ENCODE measurements around the gene ACO2.
"Not testable (repeated sequence)": the region's sequence is repeated elsewhere in the genome, so short reads cannot be mapped to it uniquely, and the experiment has no call there.

The ACO2 gene

GRCh38 chr22:41557401-41558240 is 88.7 kb downstream of the ACO2 start:
- ATAC-seq (replicated peaks) (no peak), DNase-seq (no peak)
- no peak overlapping the region for H3K4me3 Mint-ChIP-seq
- H3K4me1 Mint-ChIP-seq (ENCODE audit: low read depth in 2 of 2): no peaks in the 10 kb centered on the region
- no peaks in the 10 kb centered on the region for H3K36me3 Mint-ChIP-seq (ENCODE audit: insufficient read depth)
- no peaks in the 10 kb centered on the region for H3K9me3 Mint-ChIP-seq
- H3K27me3 Mint-ChIP-seq: peaks cover 23 to 87% of the 10 kb centered on the region in 2 donors
- no peak overlapping the region for H3K27ac Mint-ChIP-seq

DNA sequence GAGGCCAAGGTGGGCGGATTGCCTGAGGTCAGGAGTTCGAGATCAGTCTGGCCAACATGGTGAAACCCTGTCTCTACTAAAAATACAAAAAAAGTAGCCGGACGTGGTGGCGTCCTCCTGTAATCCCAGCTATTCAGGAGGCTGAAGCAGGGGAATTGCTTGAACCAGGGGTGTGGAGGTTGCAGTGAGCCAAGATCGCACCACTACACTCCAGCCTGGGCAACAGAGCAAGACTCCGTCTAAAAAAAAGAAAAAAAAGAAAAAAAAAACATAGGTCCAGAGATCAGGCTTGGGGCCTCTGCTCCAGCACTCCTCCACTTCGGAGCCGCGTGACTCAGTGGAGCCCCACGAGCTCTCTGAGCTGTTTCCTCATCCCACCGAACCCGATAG is 89.3 kb downstream of the ACO2 start:
- not testable (repeated sequence) for H3K27ac Mint-ChIP-seq

DNA sequence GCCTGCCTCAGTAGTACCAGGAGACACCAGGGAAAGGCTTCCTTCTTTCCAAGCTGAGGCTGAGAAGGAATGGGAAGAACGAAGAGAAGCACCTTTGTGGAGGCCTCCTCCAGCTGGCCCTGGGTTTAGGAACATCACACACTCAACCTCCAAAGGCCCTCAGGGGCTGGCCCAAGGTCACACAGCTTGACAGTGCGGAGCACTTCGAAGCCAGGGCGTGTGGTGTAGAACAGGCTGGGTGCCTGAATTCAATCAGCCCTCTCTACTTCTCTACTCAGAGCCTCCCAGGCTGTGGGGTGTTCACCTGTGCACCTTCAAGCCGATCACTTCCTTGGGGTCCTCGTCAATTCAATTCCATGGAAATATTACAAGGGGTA is 91.2 kb downstream of the ACO2 start:
- DNase-seq (no peak), ATAC-seq (replicated peaks) (no peak)
- Mint-ChIP-seq H3K4me3 (no peak overlapping the region), H3K27me3 (peaks cover 23 to 75% of the 10 kb centered on the region in 2 donors), H3K4me1 (ENCODE audit: low read depth in 2 of 2) (no peaks in the 10 kb centered on the region), H3K9me3 (no peaks in the 10 kb centered on the region), H3K27ac (no peak overlapping the region), H3K36me3 (ENCODE audit: insufficient read depth) (no peaks in the 10 kb centered on the region)

More for the DNA sequence above, 89.3 kb downstream of the ACO2 start:
- H3K9me3 Mint-ChIP-seq; ATAC-seq (replicated peaks); H3K4me1 Mint-ChIP-seq (ENCODE audit: low read depth in 2 of 2); DNase-seq; H3K4me3 Mint-ChIP-seq; H3K36me3 Mint-ChIP-seq (ENCODE audit: insufficient read depth): not testable (repeated sequence)
- H3K27me3 Mint-ChIP-seq: peaks cover 23 to 86% of the 10 kb centered on the region in 2 donors

DNA sequence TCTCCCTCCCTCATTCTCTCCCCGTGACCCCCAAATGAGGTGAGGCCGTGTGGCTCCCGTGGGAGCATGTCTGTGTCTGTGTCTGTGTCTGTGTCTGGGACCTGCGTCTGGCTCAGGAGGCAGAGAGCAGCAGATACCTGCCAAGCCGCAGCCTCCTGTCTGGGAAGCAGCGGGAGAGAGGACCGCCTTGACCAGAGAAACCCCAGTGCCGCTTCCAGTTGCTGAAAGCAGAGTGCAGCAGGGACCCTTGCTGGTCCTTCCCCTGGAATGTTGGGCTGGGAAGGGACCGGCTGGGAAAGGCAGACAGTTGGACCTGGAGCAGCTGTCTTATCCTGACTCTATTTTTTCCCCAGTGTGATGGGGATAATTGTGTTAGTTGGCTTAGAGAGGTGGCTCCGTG is 92.4 kb downstream of the ACO2 start:
- ATAC-seq (replicated peaks) (no peak), DNase-seq (no peak)
- Mint-ChIP-seq H3K27me3 (peaks cover 20 to 62% of the 10 kb centered on the region in 2 donors), H3K4me3 (no peak overlapping the region), H3K9me3 (no peaks in the 10 kb centered on the region), H3K27ac (no peak overlapping the region), H3K4me1 (ENCODE audit: low read depth in 2 of 2) (no peaks in the 10 kb centered on the region), H3K36me3 (ENCODE audit: insufficient read depth) (no peaks in the 10 kb centered on the region)

DNA sequence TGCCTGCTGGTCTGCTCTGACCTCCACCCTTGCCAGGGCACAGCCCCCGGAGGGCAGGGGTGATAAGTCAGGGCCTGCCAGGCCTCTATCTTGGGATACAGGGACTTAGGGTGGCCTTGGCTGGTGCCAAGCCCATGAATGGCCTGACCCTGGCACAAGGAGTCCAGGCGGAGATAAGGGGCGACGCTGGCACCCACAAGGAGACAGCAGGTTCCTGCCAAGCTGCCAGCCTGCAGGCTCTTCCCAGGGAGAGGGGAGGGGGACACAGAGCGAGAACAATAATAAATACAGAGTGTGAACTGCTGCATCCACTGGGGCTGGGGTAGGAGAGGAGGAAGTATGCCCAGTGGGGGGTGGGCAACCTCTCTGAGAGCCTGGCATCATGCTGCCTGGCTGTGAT is 92.9 kb downstream of the ACO2 start:
- H3K27ac Mint-ChIP-seq: no peak overlapping the region
- ATAC-seq (replicated peaks): no peak

GRCh38 chr22:41562461-41562860 is 93.5 kb downstream of the ACO2 start:
- H3K36me3 Mint-ChIP-seq (ENCODE audit: insufficient read depth): no peaks in the 10 kb centered on the region
- no peak for DNase-seq
- no peaks in the 10 kb centered on the region for H3K4me1 Mint-ChIP-seq (ENCODE audit: low read depth in 2 of 2)
- peaks cover 13 to 51% of the 10 kb centered on the region in 2 donors for H3K27me3 Mint-ChIP-seq
- H3K27ac Mint-ChIP-seq: no peak overlapping the region
- ATAC-seq (replicated peaks): no peak
- no peak overlapping the region for H3K4me3 Mint-ChIP-seq
- no peaks in the 10 kb centered on the region for H3K9me3 Mint-ChIP-seq

More for the DNA sequence above, 92.9 kb downstream of the ACO2 start:
- no peak for DNase-seq
- Mint-ChIP-seq H3K4me3 (no peak overlapping the region), H3K4me1 (ENCODE audit: low read depth in 2 of 2) (no peaks in the 10 kb centered on the region), H3K36me3 (ENCODE audit: insufficient read depth) (no peaks in the 10 kb centered on the region), H3K9me3 (no peaks in the 10 kb centered on the region), H3K27me3 (peaks cover 16 to 58% of the 10 kb centered on the region in 2 donors)

DNA sequence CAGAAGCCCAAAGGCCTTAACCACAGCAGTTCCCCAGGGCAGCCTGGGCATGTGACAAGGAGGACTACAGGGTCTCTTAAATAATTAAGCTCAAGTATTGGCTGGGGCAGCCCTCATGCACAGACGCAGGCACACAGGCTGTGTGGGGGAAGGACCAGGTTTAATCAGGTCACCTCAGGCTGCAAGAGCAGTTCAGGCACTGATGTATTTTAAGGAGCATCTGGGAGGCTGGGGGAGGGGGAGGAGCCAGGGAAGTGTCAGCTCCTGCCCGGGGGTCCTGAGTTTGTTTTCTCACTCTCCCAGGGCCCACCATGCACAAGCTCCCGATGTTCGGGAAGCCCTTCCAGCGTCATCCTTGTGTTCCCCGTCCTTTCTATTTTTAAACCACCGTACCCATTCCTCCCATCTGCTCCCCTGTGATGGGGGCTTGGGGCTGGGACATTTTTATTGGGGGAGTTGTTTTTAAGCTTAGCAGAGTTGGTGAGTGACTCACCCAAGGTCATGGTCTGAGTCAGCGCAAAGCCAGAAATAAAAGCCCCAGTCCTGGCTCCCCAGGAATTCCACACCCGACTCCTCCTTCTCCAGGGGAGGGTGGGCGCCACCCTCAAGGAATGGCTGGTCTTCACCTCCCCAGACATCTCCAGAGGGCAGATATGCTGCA is 94.3 kb downstream of the ACO2 start:
- H3K27ac Mint-ChIP-seq: no peak overlapping the region
- no peaks in the 10 kb centered on the region for H3K9me3 Mint-ChIP-seq
- H3K4me1 Mint-ChIP-seq (ENCODE audit: low read depth in 2 of 2): no peaks in the 10 kb centered on the region
- H3K36me3 Mint-ChIP-seq (ENCODE audit: insufficient read depth): no peaks in the 10 kb centered on the region
- H3K27me3 Mint-ChIP-seq: peaks cover 7 to 44% of the 10 kb centered on the region in 2 donors
- DNase-seq: no peak
- no peak for ATAC-seq (replicated peaks)
- no peak overlapping the region for H3K4me3 Mint-ChIP-seq

GRCh38 chr22:41564563-41564962 is 95.6 kb downstream of the ACO2 start:
- no peak for ATAC-seq (replicated peaks)
- DNase-seq: no peak

GRCh38 chr22:41565403-41566054 is 96.6 kb downstream of the ACO2 start:
- H3K9me3 Mint-ChIP-seq: no peaks in the 10 kb centered on the region
- DNase-seq (no peak), ATAC-seq (replicated peaks) (peak; percentile 41)
- no peak overlapping the region for H3K27ac Mint-ChIP-seq
- no peaks in the 10 kb centered on the region for H3K36me3 Mint-ChIP-seq (ENCODE audit: insufficient read depth)
- no peaks in the 10 kb centered on the region for H3K4me1 Mint-ChIP-seq (ENCODE audit: low read depth in 2 of 2)
- peaks cover 7 to 25% of the 10 kb centered on the region in 2 donors for H3K27me3 Mint-ChIP-seq
- H3K4me3 Mint-ChIP-seq: no peak overlapping the region

More at GRCh38 chr22:41564563-41564962, 95.6 kb downstream of the ACO2 start:
- Mint-ChIP-seq H3K4me1 (ENCODE audit: low read depth in 2 of 2) (no peaks in the 10 kb centered on the region), H3K36me3 (ENCODE audit: insufficient read depth) (no peaks in the 10 kb centered on the region), H3K27me3 (peaks cover 7 to 35% of the 10 kb centered on the region in 2 donors), H3K4me3 (no peak overlapping the region), H3K9me3 (no peaks in the 10 kb centered on the region), H3K27ac (no peak overlapping the region)

GRCh38 chr22:41567512-41567768 is 98.5 kb downstream of the ACO2 start:
- no peaks in the 10 kb centered on the region for H3K4me1 Mint-ChIP-seq (ENCODE audit: low read depth in 2 of 2)
- ATAC-seq (replicated peaks) (no peak), DNase-seq (no peak)
- H3K4me3 Mint-ChIP-seq: no peak overlapping the region
- no peaks in the 10 kb centered on the region for H3K9me3 Mint-ChIP-seq
- H3K27me3 Mint-ChIP-seq: peaks cover 0 to 6% of the 10 kb centered on the region in 2 donors
- no peak overlapping the region for H3K27ac Mint-ChIP-seq
- H3K36me3 Mint-ChIP-seq (ENCODE audit: insufficient read depth): no peaks in the 10 kb centered on the region

DNA sequence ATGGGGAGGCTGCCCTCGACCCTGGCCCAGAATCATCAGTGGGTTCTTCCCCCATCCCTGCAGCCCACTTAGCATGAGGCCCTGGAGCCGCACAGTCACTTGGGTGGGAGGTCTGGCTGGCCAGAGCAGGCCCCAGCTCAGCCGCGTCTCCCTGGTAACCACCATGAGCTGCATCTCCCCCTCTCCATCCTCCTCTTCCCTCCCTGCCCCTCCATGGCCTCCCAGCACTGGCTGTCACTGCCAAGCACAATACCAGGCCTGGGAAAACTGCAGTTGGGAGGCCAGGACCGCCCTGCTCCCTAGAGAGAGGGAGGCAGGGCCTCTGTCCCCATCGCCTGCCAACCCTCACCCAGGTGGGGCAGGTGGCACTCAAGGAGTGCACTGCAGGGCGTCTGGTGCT is 99.9 kb downstream of the ACO2 start:
- H3K4me3 Mint-ChIP-seq: no peak overlapping the region
- H3K27ac Mint-ChIP-seq: no peak overlapping the region
- H3K9me3 Mint-ChIP-seq: no peaks in the 10 kb centered on the region
- no peaks in the 10 kb centered on the region for H3K27me3 Mint-ChIP-seq
- DNase-seq (no peak), ATAC-seq (replicated peaks) (no peak)
- H3K4me1 Mint-ChIP-seq (ENCODE audit: low read depth in 2 of 2): no peaks in the 10 kb centered on the region
- H3K36me3 Mint-ChIP-seq (ENCODE audit: insufficient read depth): no peaks in the 10 kb centered on the region

DNA sequence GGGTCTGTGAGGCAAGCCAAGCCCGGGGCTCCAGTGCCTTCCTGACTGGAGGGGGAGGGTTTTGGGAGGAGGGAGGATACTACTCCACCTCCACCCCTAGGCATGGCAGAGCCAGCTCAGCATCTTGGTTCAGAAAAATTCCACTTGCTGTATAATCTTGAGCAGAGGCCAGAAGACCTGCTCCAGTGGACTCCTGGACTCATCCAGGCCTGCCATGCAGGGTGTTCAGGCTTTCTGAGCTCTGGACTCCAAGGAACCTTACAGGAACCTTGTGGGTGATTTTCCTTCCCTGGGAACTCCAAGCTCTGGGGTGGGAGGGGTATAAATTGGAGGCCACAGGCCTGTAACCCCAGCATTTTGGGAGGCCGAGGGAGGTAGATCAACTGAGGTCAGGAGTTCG is 101.3 kb downstream of the ACO2 start:
- H3K27ac Mint-ChIP-seq: peak overlapping the region in 1 of 2 donors; percentile 44
- ATAC-seq (replicated peaks) (no peak), DNase-seq (no peak)
- no peak overlapping the region for H3K4me3 Mint-ChIP-seq
- H3K27me3 Mint-ChIP-seq: no peaks in the 10 kb centered on the region
- H3K9me3 Mint-ChIP-seq: no peaks in the 10 kb centered on the region
- H3K4me1 Mint-ChIP-seq (ENCODE audit: low read depth in 2 of 2): no peaks in the 10 kb centered on the region
- peaks cover 3% of the 10 kb centered on the region for H3K36me3 Mint-ChIP-seq (ENCODE audit: insufficient read depth)

DNA sequence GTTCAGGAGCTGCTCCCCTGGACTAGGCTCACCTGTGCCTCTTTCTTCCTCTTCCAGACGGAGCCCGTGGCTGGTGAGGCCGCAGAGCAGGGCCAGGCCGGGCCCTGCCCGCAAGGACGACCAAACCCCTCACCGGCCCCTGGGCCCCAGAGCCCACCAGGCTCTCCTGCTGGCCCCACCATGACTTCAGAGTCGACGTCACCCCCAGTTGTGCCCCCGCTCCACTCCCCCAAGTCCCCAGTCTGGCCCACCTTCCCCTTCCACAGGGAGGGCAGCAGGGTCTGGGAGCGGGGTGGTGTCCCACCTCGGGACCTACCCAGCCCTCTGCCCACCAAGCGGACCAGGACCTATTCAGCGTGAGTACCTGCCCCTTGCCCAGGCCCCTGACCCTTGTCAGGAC is 102.9 kb downstream of the ACO2 start:
- Mint-ChIP-seq H3K36me3 (ENCODE audit: insufficient read depth) (peaks cover 3% of the 10 kb centered on the region), H3K4me1 (ENCODE audit: low read depth in 2 of 2) (no peaks in the 10 kb centered on the region), H3K27me3 (no peaks in the 10 kb centered on the region), H3K4me3 (no peak overlapping the region), H3K27ac (no peak overlapping the region), H3K9me3 (no peaks in the 10 kb centered on the region)
- no peak for ATAC-seq (replicated peaks)
- no peak for DNase-seq

- H3K36me3 Mint-ChIP-seq (ENCODE audit: insufficient read depth); ATAC-seq (replicated peaks); H3K4me3 Mint-ChIP-seq; H3K9me3 Mint-ChIP-seq; DNase-seq; H3K27me3 Mint-ChIP-seq; H3K4me1 Mint-ChIP-seq (ENCODE audit: low read depth in 2 of 2): not testable (repeated sequence)
- peak overlapping the region in 1 of 2 donors; percentile 56 for H3K27ac Mint-ChIP-seq
Measured at GRCh38 chr22:41572305-41572704, 103.4 kb downstream of the ACO2 start.

All from effector memory CD8-positive, alpha-beta T cell (primary cell).